GM18511 (cell line): ENCODE measurements around the gene PAM16.
"Not testable (repeated sequence)": the region's sequence is repeated elsewhere in the genome, so short reads cannot be mapped to it uniquely, and the experiment has no call there.

Experiments
- ATAC-seq: cut with Tn5 transposase; IDR thresholded peaks from one replicate; pipeline ENCODE4 v1.9.1; 2021; ENCODE audit warnings: mild to moderate bottlenecking, moderate library complexity; ENCODE audit not compliant: unreplicated experiment

The PAM16 gene

GRCh38 chr16:4350787-4351659 is at the start of gene PAM16:
Gene PAM16 (minus strand): TSS chr16:4351321. CDS start chr16:4351234, 87 bp downstream.
- ATAC-seq, result peak; percentile 88

GRCh38 chr16:4399001-4399730 is 48.0 kb upstream of the PAM16 start:
- ATAC-seq, result no peak

GRCh38 chr16:4395055-4395726 is 44.1 kb upstream of the PAM16 start:
- no peak for ATAC-seq

GRCh38 chr16:4393850-4394249 is 42.7 kb upstream of the PAM16 start:
- ATAC-seq, result not testable (repeated sequence)

GRCh38 chr16:4393240-4393600 is 42.1 kb upstream of the PAM16 start:
- no peak for ATAC-seq

GRCh38 chr16:4392382-4393239 is 41.5 kb upstream of the PAM16 start:
- ATAC-seq, result no peak

GRCh38 chr16:4391631-4392381 is 40.7 kb upstream of the PAM16 start:
- ATAC-seq, result no peak

- ATAC-seq, result no peak
These were observed 39.4 kb upstream of the PAM16 start for GRCh38 chr16:4390266-4391260.

GRCh38 chr16:4389051-4389955 is 38.2 kb upstream of the PAM16 start:
- ATAC-seq, result no peak

GRCh38 chr16:4388271-4389021 is 37.3 kb upstream of the PAM16 start:
- no peak for ATAC-seq

GRCh38 chr16:4387781-4388180 is 36.7 kb upstream of the PAM16 start:
- no peak for ATAC-seq

- ATAC-seq, result no peak
These were observed 35.9 kb upstream of the PAM16 start for GRCh38 chr16:4386951-4387565.

- no peak for ATAC-seq
These were observed 35.3 kb upstream of the PAM16 start for GRCh38 chr16:4386451-4386805.

GRCh38 chr16:4385789-4386450 is 34.8 kb upstream of the PAM16 start:
- no peak for ATAC-seq

- ATAC-seq, result no peak
These were observed 34.1 kb upstream of the PAM16 start for GRCh38 chr16:4385066-4385788.
